Endothelial cell of umbilical vein (primary cell): ENCODE results near the gene GRM7. TPM values are rescaled to one million over a fixed set of nuclear protein-coding genes. Genes with fewer than 3 reads are reported as not detected.

Source experiments
- BruUV-seq: library from RNA; stranded (reverse); fragments of 400-500 nt; replicated peaks from 2 replicates; lab custom pipeline; 2021; lab: Mats Ljungman, UMichigan
- CTCF ChIA-PET: fragments of 300-600, 350-600 bp; sonication (Branson Sonifier 250); formaldehyde crosslinking; loops from one replicate; lab custom pipeline; 2021; ENCODE audit warnings: antibody characterized with exemption, inconsistent platforms; lab: Charles Lee
- POLR2A ChIA-PET: fragments of 300-600, 350-600 bp; sonication (Branson Sonifier 250); formaldehyde crosslinking; loops from one replicate; lab custom pipeline; 2021; ENCODE audit warnings: antibody characterized with exemption, inconsistent platforms; lab: Charles Lee
- DNase-seq: peaks from one replicate; pipeline ENCODE4 v3.0.0-alpha.2; 2011; ENCODE audit warnings: low read depth, low spot score
- FAIRE-seq: peaks from 2 replicates; lab custom pipeline; 2011; peaks lifted over from hg19 to GRCh38; lab: Jason Lieb, UNC
- H2AFZ ChIP-seq: 2 replicates; pipeline ENCODE4 v1.6.0; 2012; ENCODE audit warnings: low read depth, low read length, control low read depth, inconsistent platforms
- H3K27ac ChIP-seq: 2 replicates; pipeline ENCODE4 v1.5.1; 2011; ENCODE audit warnings: low read depth, mild to moderate bottlenecking, control low read depth, low read length, moderate library complexity; ENCODE audit not compliant: insufficient read depth
- H3K27me3 ChIP-seq, 2 experiments: 2 replicates each; pipeline versions ENCODE4 v1.6.0 to v1.6.1; 2011; ENCODE audit warnings: low read length in 2 of 2, mixed read lengths in 1 of 2; ENCODE audit not compliant: control insufficient read depth in 2 of 2, insufficient read depth in 2 of 2
- H3K36me3 ChIP-seq, 2 experiments: 2 replicates in 1 of 2; 3 replicates in 1 of 2; pipeline ENCODE4 v1.5.1; 2011; ENCODE audit warnings: low read length in 2 of 2, mild to moderate bottlenecking in 1 of 2, moderate library complexity in 1 of 2; ENCODE audit not compliant: control insufficient read depth in 2 of 2, insufficient read depth in 2 of 2; ENCODE audit errors: extremely low read depth in 1 of 2
- H3K4me1 ChIP-seq: 3 replicates; pipeline ENCODE4 v1.5.1; 2011; ENCODE audit warnings: mild to moderate bottlenecking, low read length; ENCODE audit not compliant: control insufficient read depth, insufficient read depth; ENCODE audit errors: extremely low read depth
- H3K4me2 ChIP-seq: 2 replicates; pipeline ENCODE4 v1.6.1; 2011; ENCODE audit warnings: low read length, control low read depth, mixed read lengths; ENCODE audit not compliant: insufficient read depth
- H3K4me3 ChIP-seq, 3 experiments: fragments of 200-600 bp in 1 of 3; sonication (generic), shearing (Covaris generic) in 1 of 3; replicated peaks in 1 of 3; 2 replicates each; pipeline ENCODE4 v1.5.1; 2011 to 2016; ENCODE audit warnings: control low read depth in 3 of 3, low read length in 3 of 3, mild to moderate bottlenecking in 2 of 3, inconsistent platforms in 1 of 3, low read depth in 1 of 3, moderate library complexity in 1 of 3; ENCODE audit not compliant: insufficient read depth in 1 of 3
- H3K79me2 ChIP-seq: 2 replicates; pipeline ENCODE4 v1.6.0; 2012; ENCODE audit warnings: low read length, inconsistent platforms; ENCODE audit not compliant: control insufficient read depth, insufficient read depth
- H3K9ac ChIP-seq: replicated peaks from 2 replicates; pipeline ENCODE3; 2011; ENCODE audit warnings: low read length, control low read depth; ENCODE audit not compliant: insufficient read depth; ENCODE audit errors: extremely low read depth
- H3K9me1 ChIP-seq: replicated peaks from 3 replicates; pipeline ENCODE4 v1.6.0; 2011; ENCODE audit warnings: mild to moderate bottlenecking, low read length; ENCODE audit not compliant: control insufficient read depth, insufficient read depth; ENCODE audit errors: extremely low read depth
- H3K9me3 ChIP-seq: replicated peaks from 2 replicates; pipeline ENCODE4 v1.5.1; 2012; ENCODE audit warnings: low read length, inconsistent platforms; ENCODE audit not compliant: control insufficient read depth, insufficient read depth
- H4K20me1 ChIP-seq: replicated peaks from 2 replicates; pipeline ENCODE3; 2011; ENCODE audit warnings: mild to moderate bottlenecking, low read length; ENCODE audit not compliant: control insufficient read depth, insufficient read depth; ENCODE audit errors: extremely low read depth
- EZH2 ChIP-seq: IDR thresholded peaks from 2 replicates; pipeline ENCODE4 v1.6.1; 2012; ENCODE audit warnings: borderline replicate concordance, low read depth, mild to moderate bottlenecking, moderate library complexity, low read length, inconsistent platforms; ENCODE audit not compliant: severe bottlenecking
- FOS ChIP-seq: IDR thresholded peaks from 2 replicates; pipeline ENCODE4 v1.6.1; 2011; ENCODE audit warnings: mild to moderate bottlenecking, low read length, moderate library complexity, borderline replicate concordance; ENCODE audit not compliant: insufficient read depth
- GATA2 ChIP-seq: IDR thresholded peaks from 2 replicates; pipeline ENCODE4 v1.7.0; 2011; ENCODE audit warnings: low read depth, mild to moderate bottlenecking, moderate library complexity, mixed read lengths, low read length; ENCODE audit not compliant: insufficient read length, insufficient read depth
- JUN ChIP-seq: IDR thresholded peaks from 2 replicates; pipeline ENCODE4 v1.6.1; 2011; ENCODE audit warnings: borderline replicate concordance, low read depth; ENCODE audit not compliant: insufficient read length, insufficient read depth
- MYC ChIP-seq: IDR thresholded peaks from one replicate; pipeline ENCODE4 v1.6.1; 2011; ENCODE audit warnings: mild to moderate bottlenecking, low read depth, low read length
- POLR2A ChIP-seq: IDR thresholded peaks from 2 replicates; pipeline ENCODE4 v1.6.1; 2012; ENCODE audit warnings: low read depth, mild to moderate bottlenecking, control low read depth, low read length
- POLR2AphosphoS5 ChIP-seq: IDR thresholded peaks from 2 replicates; pipeline ENCODE4 v1.6.1; 2012; ENCODE audit warnings: low read depth, mild to moderate bottlenecking, control low read depth, low read length, moderate library complexity; ENCODE audit not compliant: insufficient read depth
- dilution Hi-C: fragments of 300-500 bp; cut with MboI; formaldehyde crosslinking; loops from one replicate; pipeline ENCODE4 v1.15.0; 2019; ENCODE audit warnings: low sequenced_read_pairs; ENCODE audit not compliant: extremely low pct_ligation_motif_present
- intact Hi-C: fragments of 100-400 bp; cut with micrococcal nuclease; formaldehyde crosslinking; loops from one replicate; pipeline ENCODE4 v1.10.0; 2022
- polyA plus RNA-seq, 4 experiments: library from polyadenylated mRNA; depleted of rRNA in 3 of 4; stranded (reverse) in 3 of 4; unstranded in 1 of 4; fragments of >200 nt; gene quantifications; 2 replicates each; pipeline versions ENCODE4 v1.2.1 to v1.2.3, GENCODE V29; 2011 to 2012; ENCODE audit warnings: missing spikeins in 1 of 4
- total RNA-seq: library from RNA; stranded (reverse); gene quantifications from 2 replicates; pipeline ENCODE4 v1.2.3, GENCODE V29; 2021
- TF ChIP-seq, protein P1 (sequence below): IDR thresholded peaks from 2 replicates; pipeline ENCODE4 v1.6.1; 2011; ENCODE audit not compliant: insufficient read depth, insufficient read length
- TF ChIP-seq, protein P2 (sequence below), 2 donors: IDR thresholded peaks; 1 replicate in 1 of 2; 2 replicates in 1 of 2; pipeline ENCODE4 v1.5.1; 2011; ENCODE audit warnings: low read length in 2 of 2, mild to moderate bottlenecking in 2 of 2, moderate library complexity in 2 of 2, control low read depth in 1 of 2, inconsistent platforms in 1 of 2, low read depth in 1 of 2; ENCODE audit not compliant: insufficient read depth in 1 of 2; ENCODE audit errors: extremely low read depth in 1 of 2

The GRM7 gene
- total and polyA plus RNA-seq, 2 donors (not counting 3 experiments of a cell fraction or from before 2014, with no cell fraction given), result 0.12 TPM; not detected in 1

DNA sequence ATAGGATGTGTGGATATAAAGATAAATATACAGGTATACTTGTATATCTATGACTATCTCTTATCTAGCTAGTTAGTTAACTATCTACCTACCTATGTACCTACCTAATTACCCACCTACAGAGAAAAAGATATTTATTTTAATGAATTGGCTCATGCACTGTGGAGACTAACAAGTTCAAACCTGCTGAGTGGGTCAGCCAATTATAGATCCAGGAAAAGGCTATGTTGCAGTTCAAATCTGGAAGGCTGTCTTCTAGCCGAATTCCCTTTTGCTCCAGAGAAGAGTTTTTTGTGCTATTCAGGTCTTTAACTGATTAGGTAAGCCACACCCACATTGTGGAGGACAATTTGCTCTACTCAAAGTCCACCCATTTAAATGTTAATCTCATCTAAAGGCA is 335.0 kb downstream of the GRM7 start:
- no TSS peak for BruUV-seq
- no peaks in the 10 kb centered on the region for H3K36me3 ChIP-seq
- H3K9me3 ChIP-seq, result no peaks in the 10 kb centered on the region
- DNase-seq, result no peak
- H3K4me3 ChIP-seq, result no peak overlapping the region
- no peak overlapping the region for H3K4me2 ChIP-seq
- no peaks in the 10 kb centered on the region for H3K79me2 ChIP-seq
- H3K9ac ChIP-seq, result no peak overlapping the region
- H3K4me1 ChIP-seq, result no peaks in the 10 kb centered on the region
- H3K27ac ChIP-seq, result no peak overlapping the region
- H2AFZ ChIP-seq, result no peak overlapping the region
- dilution Hi-C loops (no loop called here), intact Hi-C loops (loop anchor here (10.0 kb wide), 1 partner anchor 679 kb away; no protein-coding TSS in a partner anchor)
- TF ChIP-seq POLR2AphosphoS5 (no peak), POLR2A (no peak), MYC (no peak), FOS (no peak), EZH2 (no peak), GATA2 (no peak), JUN (no peak)
- TF ChIP-seq, protein P1, sequence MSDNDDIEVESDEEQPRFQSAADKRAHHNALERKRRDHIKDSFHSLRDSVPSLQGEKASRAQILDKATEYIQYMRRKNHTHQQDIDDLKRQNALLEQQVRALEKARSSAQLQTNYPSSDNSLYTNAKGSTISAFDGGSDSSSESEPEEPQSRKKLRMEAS, result no peak
- TF ChIP-seq, protein P2, sequence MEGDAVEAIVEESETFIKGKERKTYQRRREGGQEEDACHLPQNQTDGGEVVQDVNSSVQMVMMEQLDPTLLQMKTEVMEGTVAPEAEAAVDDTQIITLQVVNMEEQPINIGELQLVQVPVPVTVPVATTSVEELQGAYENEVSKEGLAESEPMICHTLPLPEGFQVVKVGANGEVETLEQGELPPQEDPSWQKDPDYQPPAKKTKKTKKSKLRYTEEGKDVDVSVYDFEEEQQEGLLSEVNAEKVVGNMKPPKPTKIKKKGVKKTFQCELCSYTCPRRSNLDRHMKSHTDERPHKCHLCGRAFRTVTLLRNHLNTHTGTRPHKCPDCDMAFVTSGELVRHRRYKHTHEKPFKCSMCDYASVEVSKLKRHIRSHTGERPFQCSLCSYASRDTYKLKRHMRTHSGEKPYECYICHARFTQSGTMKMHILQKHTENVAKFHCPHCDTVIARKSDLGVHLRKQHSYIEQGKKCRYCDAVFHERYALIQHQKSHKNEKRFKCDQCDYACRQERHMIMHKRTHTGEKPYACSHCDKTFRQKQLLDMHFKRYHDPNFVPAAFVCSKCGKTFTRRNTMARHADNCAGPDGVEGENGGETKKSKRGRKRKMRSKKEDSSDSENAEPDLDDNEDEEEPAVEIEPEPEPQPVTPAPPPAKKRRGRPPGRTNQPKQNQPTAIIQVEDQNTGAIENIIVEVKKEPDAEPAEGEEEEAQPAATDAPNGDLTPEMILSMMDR (IDR thresholded peaks at IDR 0.05; ENCODE audit: extremely low read depth in 1 of 2, insufficient read depth in 1 of 2, low read depth in 1 of 2, low read length in 2 of 2), result no peak
- CTCF ChIA-PET, result no interaction called here
- no peaks in the 10 kb centered on the region for H4K20me1 ChIP-seq
- no peaks in the 10 kb centered on the region for H3K9me1 ChIP-seq
- H3K27me3 ChIP-seq, result no peaks in the 10 kb centered on the region
- FAIRE-seq, result no peak
- POLR2A ChIA-PET, result no interaction called here
